Measurements from ENCODE around the gene CENPP. TPM values are rescaled to one million over a fixed set of nuclear protein-coding genes. Genes with fewer than 3 reads are reported as not detected.

CENPP gene
- total RNA-seq, 1 experiment from 2014 or later, result 15.6 TPM

GRCh38 chr9:92315456-92315855, 10.3 kb upstream of the CENPP start:
- H3K4me1 ChIP-seq (ENCODE audit: insufficient read depth, low read length, poor library complexity, severe bottlenecking), result no peaks in the 10 kb centered on the region
- no peak overlapping the region for H3K27ac ChIP-seq (ENCODE audit: low read depth, low read length, poor library complexity, severe bottlenecking)
- CTCF ChIA-PET, result no interaction called here
- DNase-seq (ENCODE audit: low spot score), result no peak
- TF ChIP-seq EZH2 (IDR thresholded peaks at IDR 0.05; ENCODE audit: borderline replicate concordance, low read depth, low read length, poor library complexity, severe bottlenecking), result no peak
- TF ChIP-seq CTCF (conservative IDR thresholded peaks at IDR 0.05; ENCODE audit: low read depth, low read length), result no peak
- no peaks in the 10 kb centered on the region for H3K9me3 ChIP-seq (ENCODE audit: low read depth, low read length, poor library complexity, severe bottlenecking)
- H3K36me3 ChIP-seq (ENCODE audit: insufficient read depth, low read length, poor library complexity, severe bottlenecking), result peaks cover 53% of the 10 kb centered on the region
- POLR2A ChIA-PET (ENCODE audit: low non-redundant PET), result no interaction called here
- no peaks in the 10 kb centered on the region for H3K27me3 ChIP-seq (replicated peaks; ENCODE audit: insufficient read depth, low read depth, low read length, poor library complexity)
- intact Hi-C loops (cut with micrococcal nuclease; ENCODE audit: unreplicated experiment), result no loop called here
- no TSS peak for BruUV-seq (replicated peaks)
- no peak overlapping the region for H3K4me3 ChIP-seq (ENCODE audit: low read depth, low read length, poor library complexity, severe bottlenecking)

- POLR2A ChIA-PET (ENCODE audit: low non-redundant PET), result no interaction called here
- CTCF ChIA-PET, result no interaction called here
- Histone ChIP-seq H3K4me1 (ENCODE audit: insufficient read depth, low read length, poor library complexity, severe bottlenecking) (peaks cover 11% of the 10 kb centered on the region), H3K27ac (ENCODE audit: low read depth, low read length, poor library complexity, severe bottlenecking) (peak overlapping the region; percentile 99), H3K36me3 (ENCODE audit: insufficient read depth, low read length, poor library complexity, severe bottlenecking) (peaks cover 26% of the 10 kb centered on the region), H3K9me3 (ENCODE audit: low read depth, low read length, poor library complexity, severe bottlenecking) (no peaks in the 10 kb centered on the region), H3K27me3 (replicated peaks; ENCODE audit: insufficient read depth, low read depth, low read length, poor library complexity) (no peaks in the 10 kb centered on the region), H3K4me3 (ENCODE audit: low read depth, low read length, poor library complexity, severe bottlenecking) (peak overlapping the region; percentile 78)
- BruUV-seq (replicated peaks), result no TSS peak
- intact Hi-C loops (cut with micrococcal nuclease; ENCODE audit: unreplicated experiment), result loop anchor here (10.0 kb wide), 1 partner anchor 470 kb away; no protein-coding TSS in a partner anchor
- DNase-seq (ENCODE audit: low spot score), result no peak
- TF ChIP-seq CTCF (conservative IDR thresholded peaks at IDR 0.05; ENCODE audit: low read depth, low read length) (no peak), EZH2 (IDR thresholded peaks at IDR 0.05; ENCODE audit: borderline replicate concordance, low read depth, low read length, poor library complexity, severe bottlenecking) (no peak)
These were observed 1.3 kb upstream of the CENPP start for GRCh38 chr9:92324431-92324830.

- CTCF ChIA-PET, result no interaction called here
- Histone ChIP-seq H3K4me3 (ENCODE audit: low read depth, low read length, poor library complexity, severe bottlenecking) (peak overlapping the region; percentile 78), H3K9me3 (ENCODE audit: low read depth, low read length, poor library complexity, severe bottlenecking) (no peaks in the 10 kb centered on the region), H3K27me3 (replicated peaks; ENCODE audit: insufficient read depth, low read depth, low read length, poor library complexity) (no peaks in the 10 kb centered on the region), H3K27ac (ENCODE audit: low read depth, low read length, poor library complexity, severe bottlenecking) (peak overlapping the region; percentile 99), H3K4me1 (ENCODE audit: insufficient read depth, low read length, poor library complexity, severe bottlenecking) (peaks cover 11% of the 10 kb centered on the region), H3K36me3 (ENCODE audit: insufficient read depth, low read length, poor library complexity, severe bottlenecking) (peaks cover 22% of the 10 kb centered on the region)
- TSS peak; percentile 82 for BruUV-seq (replicated peaks)
- POLR2A ChIA-PET (ENCODE audit: low non-redundant PET), result no interaction called here
- intact Hi-C loops (cut with micrococcal nuclease; ENCODE audit: unreplicated experiment), result loop anchor here (5.0 to 10.0 kb wide), 2 partner anchors 112 to 470 kb away; no protein-coding TSS in a partner anchor
- TF ChIP-seq EZH2 (IDR thresholded peaks at IDR 0.05; ENCODE audit: borderline replicate concordance, low read depth, low read length, poor library complexity, severe bottlenecking), result no peak
- TF ChIP-seq CTCF (conservative IDR thresholded peaks at IDR 0.05; ENCODE audit: low read depth, low read length), result no peak
- no peak for DNase-seq (ENCODE audit: low spot score)
These were observed 874 bp upstream of the CENPP start for GRCh38 chr9:92324889-92325268.

All from A673 (cell line).